GM12878 (cell line): ENCODE data around the gene TSSK2. TPM values are rescaled to one million over a fixed set of nuclear protein-coding genes. Genes with fewer than 3 reads are reported as not detected.

Experiments
- BACH1 ChIP-seq: fragments of 450-650 bp; IDR thresholded peaks from 2 replicates; pipeline ENCODE4 v1.6.1; 2017; ENCODE audit warnings: mild to moderate bottlenecking, borderline replicate concordance
- ZBTB33 ChIP-seq: fragments of 450-650 bp; IDR thresholded peaks from 2 replicates; pipeline ENCODE4 v1.6.1; 2017; ENCODE audit warnings: mild to moderate bottlenecking
- ZBTB40 ChIP-seq: fragments of 450-650 bp; IDR thresholded peaks from 2 replicates; pipeline ENCODE4 v1.6.1; 2016; ENCODE audit warnings: mild to moderate bottlenecking, moderate library complexity, borderline replicate concordance
- polyA plus RNA-seq, 11 experiments: library from polyadenylated mRNA; depleted of rRNA in 4 of 11; unstranded in 6 of 11; stranded (reverse) in 5 of 11; fragments of >200 nt; fragmentation: Nextera tagmentation in 4 of 11; fragmentation: Illumina TruSeq in 1 of 11; extraction: Ambion mirVana in 4 of 11; extraction: Trizol in 1 of 11; gene quantifications; 1 replicate in 1 of 11; 2 replicates in 10 of 11; pipeline versions ENCODE4 v1.2.1 to v1.2.3, GENCODE V29; 2011 to 2016; ENCODE audit warnings: inconsistent platforms in 2 of 11, missing spikeins in 2 of 11, low read depth in 1 of 11
- total RNA-seq, 4 experiments: library from RNA; depleted of rRNA in 3 of 4; stranded (reverse); fragments of >200 nt in 3 of 4; fragmentation: Illumina TruSeq in 1 of 4; extraction: Trizol in 1 of 4; gene quantifications; 2 replicates each; pipeline versions ENCODE4 v1.2.1 to v1.2.3, GENCODE V29; 2013 to 2021

TSSK2 gene
- total and polyA plus RNA-seq, 10 of the 15 experiments (the other 5 are each of a cell fraction or from before 2014, with no cell fraction given), result 0.03 to 0.17 TPM; not detected in 8

GRCh38 chr22:19119949-19120348, 11.2 kb upstream of the TSSK2 start (continued):
- TF ChIP-seq ZBTB33, result no peak
- TF ChIP-seq BACH1, result no peak
- TF ChIP-seq ZBTB40, result no peak
- TF ChIP-seq, all 136 proteins: peak for 0
